Peyer's patch (tissue), 4 donors: ENCODE data around the gene GTPBP1.

Source experiments
- POLR2A ChIP-seq, 2 donors: fragments of 450-650 bp; IDR thresholded peaks; one replicate each; pipeline ENCODE4 v1.5.1; 2017; ENCODE audit warnings: antibody characterized with exemption in 2 of 2, mild to moderate bottlenecking in 2 of 2, moderate library complexity in 2 of 2
- TF ChIP-seq, protein P1 (sequence below), 6 experiments: fragments of 450-650 bp in 4 of 6; fragments of 200-600 bp in 2 of 6; sonication (generic) in 1 of 6; IDR thresholded peaks; one replicate each; pipeline ENCODE4 v1.5.1; 2017 to 2019; ENCODE audit warnings: antibody characterized with exemption in 6 of 6, mild to moderate bottlenecking in 3 of 6, moderate library complexity in 1 of 6

DNA sequence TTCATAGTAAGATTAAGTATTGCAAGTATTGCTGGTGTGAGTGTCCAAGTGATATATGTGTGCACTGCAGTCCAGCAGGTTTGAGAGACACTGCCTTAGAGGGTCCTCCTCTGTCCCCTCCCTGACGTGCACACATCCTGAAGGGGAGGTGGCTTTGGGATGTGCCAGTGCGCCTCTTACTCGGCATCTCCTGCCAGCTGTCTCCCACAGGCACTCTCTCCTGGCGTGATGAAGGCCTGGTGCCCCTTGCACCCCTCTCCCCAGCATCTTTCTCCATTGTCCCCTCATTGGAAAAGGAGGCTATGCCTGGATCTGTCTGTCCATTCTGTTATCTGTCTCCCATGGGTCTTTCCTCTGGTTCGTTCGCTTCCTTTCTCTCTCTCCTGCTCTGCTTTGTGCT is 24.2 kb downstream of the GTPBP1 start:
- TF ChIP-seq, protein P1, sequence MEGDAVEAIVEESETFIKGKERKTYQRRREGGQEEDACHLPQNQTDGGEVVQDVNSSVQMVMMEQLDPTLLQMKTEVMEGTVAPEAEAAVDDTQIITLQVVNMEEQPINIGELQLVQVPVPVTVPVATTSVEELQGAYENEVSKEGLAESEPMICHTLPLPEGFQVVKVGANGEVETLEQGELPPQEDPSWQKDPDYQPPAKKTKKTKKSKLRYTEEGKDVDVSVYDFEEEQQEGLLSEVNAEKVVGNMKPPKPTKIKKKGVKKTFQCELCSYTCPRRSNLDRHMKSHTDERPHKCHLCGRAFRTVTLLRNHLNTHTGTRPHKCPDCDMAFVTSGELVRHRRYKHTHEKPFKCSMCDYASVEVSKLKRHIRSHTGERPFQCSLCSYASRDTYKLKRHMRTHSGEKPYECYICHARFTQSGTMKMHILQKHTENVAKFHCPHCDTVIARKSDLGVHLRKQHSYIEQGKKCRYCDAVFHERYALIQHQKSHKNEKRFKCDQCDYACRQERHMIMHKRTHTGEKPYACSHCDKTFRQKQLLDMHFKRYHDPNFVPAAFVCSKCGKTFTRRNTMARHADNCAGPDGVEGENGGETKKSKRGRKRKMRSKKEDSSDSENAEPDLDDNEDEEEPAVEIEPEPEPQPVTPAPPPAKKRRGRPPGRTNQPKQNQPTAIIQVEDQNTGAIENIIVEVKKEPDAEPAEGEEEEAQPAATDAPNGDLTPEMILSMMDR (IDR thresholded peaks at IDR 0.05): no peak
- no peak for TF ChIP-seq POLR2A (IDR thresholded peaks at IDR 0.05)
